GOT3 (cell line): ENCODE results near the gene SNX32.

Source experiments
- DNase-seq: peaks from one replicate; lab custom pipeline; 2025; ENCODE audit warnings: mixed read lengths; lab: John Stamatoyannopoulos, UW

The SNX32 gene

DNA sequence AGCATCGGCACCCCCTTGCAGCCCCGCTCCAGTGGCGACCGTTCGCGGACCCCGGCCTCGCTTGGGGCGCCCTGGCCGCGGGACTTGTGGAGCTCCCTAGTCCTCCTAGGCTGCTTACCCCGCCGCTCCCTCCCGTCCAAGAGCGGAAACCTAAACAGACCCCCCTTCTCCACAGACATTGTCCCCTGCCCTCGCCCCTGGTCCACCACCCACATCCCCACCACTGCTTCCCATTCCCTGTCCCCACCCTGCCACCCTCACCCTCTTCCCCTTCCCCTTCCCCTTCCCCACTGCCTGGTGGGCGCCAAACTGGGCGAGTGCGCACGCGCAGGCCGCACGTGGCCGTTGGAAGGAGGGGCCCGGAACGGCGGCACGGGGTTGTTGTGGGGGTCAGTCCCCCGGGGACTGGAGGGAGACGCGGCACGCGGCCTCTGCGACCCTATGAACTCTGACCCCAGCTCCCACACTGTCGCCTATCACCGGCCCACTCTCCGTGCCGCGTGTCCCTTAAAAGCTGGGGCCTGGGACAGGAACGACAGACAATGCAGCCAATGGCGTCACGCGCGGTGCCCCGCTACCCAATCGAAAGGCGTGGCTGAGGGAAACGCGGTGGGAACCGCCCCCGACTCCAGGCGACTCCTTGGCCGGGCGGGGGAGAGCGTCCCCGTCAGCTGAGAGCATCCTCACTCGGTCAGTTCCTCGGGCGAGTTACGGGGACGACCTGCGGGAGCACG, at the start of gene SNX32:
Gene SNX32 (plus strand): TSS at position 667 of the 734 bp plus-strand sequence. CDS start 103 bp downstream, outside the sequence.
- peak; percentile 56 for DNase-seq

GRCh38 chr11:65785319-65786007, 48.3 kb upstream of the SNX32 start:
- DNase-seq: no peak

GRCh38 chr11:65786008-65786785, 47.6 kb upstream of the SNX32 start:
- DNase-seq: no peak

- DNase-seq: no peak
Measured at GRCh38 chr11:65786786-65787636, 46.8 kb upstream of the SNX32 start, which contains the start of gene OVOL1. TSS of gene OVOL1 (plus strand) at chr11:65787063. CDS start at chr11:65787374, 311 bp downstream.

DNA sequence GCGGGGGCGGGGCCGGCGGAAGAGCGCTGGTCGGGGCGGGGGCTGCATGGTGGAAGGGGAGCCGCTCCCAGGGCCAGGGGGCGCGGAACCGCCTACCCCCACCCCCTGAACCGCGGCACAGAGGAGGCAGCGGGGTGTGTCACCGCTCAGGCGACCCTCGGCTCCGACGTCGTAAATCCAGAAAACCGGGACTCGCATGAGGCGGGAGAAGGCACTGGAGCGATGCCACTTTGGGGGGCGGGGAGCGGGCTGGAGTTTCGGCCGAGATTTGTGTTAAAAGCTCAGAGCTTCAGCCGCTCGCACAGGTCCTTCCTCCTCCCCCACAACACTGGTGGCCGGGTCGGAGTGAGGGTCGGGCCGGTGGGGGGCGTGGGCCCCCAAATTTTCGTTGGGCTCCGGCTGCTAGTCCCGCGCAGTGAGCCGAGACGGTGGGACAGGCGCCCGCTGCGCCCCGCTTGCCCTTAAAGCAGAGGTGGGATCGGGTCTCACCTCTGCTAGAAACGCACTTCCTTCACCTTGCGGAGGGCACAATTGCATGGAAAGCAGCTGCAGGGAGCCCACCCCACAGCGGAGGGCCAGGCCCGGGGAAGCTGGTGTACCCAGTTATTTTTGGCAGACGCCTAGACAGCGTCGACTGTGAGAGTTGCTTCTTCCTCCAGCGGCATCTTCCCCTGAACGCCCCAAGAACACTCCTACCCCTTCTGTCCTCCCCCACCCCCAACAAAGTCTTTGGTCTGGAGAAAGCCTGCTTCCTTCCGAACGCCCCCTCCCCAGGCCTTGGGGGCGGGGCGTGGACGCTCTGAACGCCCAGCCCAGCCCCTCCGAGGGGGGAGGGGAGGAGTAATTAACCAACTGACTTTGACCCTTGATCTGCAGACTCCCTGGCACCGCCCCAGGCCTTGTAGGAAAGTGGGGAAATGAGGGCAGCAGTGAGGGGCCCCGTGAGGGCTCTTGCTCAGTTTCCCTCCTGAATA, 45.8 kb upstream of the SNX32 start:
- DNase-seq: no peak

- DNase-seq: no peak
Measured at GRCh38 chr11:65788821-65789220, 44.9 kb upstream of the SNX32 start.

- DNase-seq: no peak
Measured at GRCh38 chr11:65789230-65790103, 44.3 kb upstream of the SNX32 start.

- no peak for DNase-seq
Measured at GRCh38 chr11:65790104-65790901, 43.5 kb upstream of the SNX32 start.

DNA sequence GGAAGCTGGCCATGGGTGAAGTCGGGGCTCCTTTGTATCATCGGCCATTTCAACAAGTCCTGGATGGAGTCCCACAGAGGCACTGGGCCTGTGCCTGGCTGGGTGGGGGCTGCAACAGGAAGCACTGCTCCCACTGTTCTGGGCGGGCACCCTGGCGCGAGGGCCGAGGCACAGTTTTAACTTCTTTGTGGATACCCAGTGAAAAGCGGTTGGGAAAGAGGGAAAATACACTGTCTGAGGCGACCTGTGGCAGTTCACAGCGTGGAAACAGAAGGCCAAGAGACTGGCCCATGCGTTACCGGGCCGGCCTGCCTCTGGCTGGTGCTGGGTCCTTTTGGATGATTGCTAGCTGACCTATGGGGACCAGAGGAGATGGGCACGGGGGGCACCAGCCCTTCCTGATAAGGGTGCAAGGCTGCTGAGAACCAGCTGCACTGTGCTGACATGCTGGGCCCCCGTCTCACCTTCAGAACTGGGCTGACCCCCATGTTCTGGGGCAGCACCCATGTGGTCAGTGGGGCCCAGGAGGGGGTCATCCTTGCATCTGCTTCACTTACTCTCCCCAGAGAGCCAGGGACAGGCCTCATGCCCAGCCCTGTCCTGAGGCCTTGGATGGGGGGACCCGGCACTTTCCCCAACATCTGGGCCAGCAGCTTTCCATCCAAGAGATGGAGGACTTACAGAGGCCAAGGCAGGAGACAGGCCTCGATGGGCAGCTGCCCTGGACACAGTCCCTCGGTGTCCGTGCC, 42.7 kb upstream of the SNX32 start:
- DNase-seq: no peak

- DNase-seq: no peak
Measured at GRCh38 chr11:65791719-65792213, 42.0 kb upstream of the SNX32 start.

DNA sequence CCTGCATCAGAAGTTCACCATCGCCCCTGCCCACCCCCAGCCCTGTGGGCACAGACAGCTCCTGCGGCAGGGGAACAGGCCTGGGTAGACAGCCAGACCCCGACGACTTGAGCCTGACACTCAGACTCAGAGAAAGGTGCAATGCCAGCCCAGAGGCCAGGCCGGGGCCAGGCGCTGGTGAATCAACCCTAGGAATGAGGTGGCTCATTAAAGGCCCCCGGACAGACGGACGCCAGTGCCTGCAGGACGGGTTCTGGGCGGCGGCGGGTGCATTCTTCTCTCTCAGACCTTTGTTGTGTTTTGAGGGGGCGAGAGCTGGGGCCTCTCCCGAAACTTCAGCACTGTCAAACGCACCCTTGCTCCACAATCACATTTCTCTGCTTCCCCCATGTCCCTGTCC, 41.3 kb upstream of the SNX32 start:
- no peak for DNase-seq

GRCh38 chr11:65793144-65793581, 40.6 kb upstream of the SNX32 start:
- DNase-seq: no peak

DNA sequence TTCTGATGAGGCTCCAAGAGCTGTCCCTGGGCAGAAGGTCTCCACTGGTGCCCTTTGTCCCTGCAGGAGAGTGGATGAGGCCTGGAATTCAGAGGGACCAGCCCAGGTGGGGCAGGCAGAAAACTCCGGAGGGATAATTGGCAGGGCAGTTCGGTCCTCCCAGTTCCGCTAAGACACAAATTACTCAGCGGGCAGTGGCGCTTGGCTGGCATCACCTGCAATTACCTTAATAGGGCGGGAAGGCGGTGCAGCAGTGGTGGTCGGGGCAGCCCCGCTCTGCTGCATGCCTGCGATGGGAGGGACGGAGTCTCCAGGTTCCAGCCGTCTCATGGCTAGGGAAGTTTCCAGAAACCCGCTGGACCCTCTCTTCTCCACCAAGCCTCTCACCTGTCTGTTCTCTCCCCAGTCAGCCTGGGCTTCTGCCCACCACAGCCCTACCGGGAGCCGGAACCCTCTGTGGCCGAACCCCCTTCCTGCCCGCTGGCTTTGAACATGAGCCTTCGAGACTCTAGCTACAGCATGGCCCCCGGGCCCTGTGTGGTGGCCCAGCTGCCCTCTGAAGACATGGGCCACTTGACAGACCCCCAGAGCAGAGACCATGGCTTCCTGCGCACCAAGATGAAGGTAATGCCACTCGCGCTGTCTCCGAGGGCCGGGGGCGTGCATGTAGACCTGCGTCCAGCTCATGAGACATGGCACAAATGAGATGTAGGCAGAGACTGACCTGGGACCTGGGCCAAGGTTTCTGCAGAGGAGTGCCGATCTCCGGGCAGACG, 40.0 kb upstream of the SNX32 start:
- no peak for DNase-seq

DNA sequence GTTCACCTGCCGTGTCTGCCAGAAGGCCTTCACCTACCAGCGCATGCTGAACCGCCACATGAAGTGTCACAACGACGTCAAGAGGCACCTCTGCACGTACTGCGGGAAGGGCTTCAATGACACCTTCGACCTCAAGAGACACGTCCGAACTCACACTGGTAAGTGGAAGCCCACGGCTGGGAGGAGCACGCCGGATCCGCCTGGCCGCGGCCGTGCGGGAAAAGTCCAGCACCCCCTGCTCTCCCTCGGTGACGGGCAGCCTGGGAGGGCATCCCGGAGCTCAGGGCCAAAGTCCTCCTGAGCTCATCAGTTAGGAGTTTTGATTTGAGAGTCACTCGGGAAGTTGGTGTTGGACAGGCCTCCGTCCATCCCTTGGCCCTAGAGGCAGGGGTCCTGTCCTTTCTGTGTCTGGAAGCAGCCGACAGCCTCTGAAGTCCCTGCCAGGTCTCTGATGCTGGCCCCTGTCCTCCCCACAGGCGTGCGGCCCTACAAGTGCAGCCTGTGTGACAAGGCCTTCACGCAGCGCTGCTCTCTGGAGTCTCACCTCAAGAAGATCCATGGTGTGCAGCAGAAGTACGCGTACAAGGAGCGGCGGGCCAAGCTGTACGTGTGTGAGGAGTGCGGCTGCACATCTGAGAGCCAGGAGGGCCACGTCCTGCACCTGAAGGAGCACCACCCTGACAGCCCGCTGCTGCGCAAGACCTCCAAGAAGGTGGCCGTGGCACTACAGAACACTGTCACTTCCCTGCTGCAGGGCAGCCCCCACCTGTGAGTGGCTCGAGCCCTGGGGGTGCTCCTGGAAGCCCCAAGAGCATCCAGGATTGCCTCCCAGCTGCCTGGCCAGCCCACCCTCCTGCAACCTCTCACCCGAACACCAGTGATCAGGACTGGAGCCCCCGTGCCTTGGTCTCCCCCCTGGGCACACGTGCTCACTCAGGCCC, 38.9 kb upstream of the SNX32 start:
- DNase-seq: no peak

GRCh38 chr11:65796726-65797601, 36.8 kb upstream of the SNX32 start:
- DNase-seq: no peak
